Natural killer cell (primary cell): ENCODE data around the gene BCL2L13. TPM values are rescaled to one million over a fixed set of nuclear protein-coding genes. Genes with fewer than 3 reads are reported as not detected.

ENCODE experiments used
- ATAC-seq, 3 donors: fragments of 150-1000 bp in 2 of 3; fragments of 200-7000 bp in 1 of 3; cut with Tn5 transposase; 1 replicate in 1 of 3; 2 replicates in 2 of 3; pipeline ENCODE4 v1.10.0; 2021; ENCODE audit warnings: mild to moderate bottlenecking in 2 of 3, moderate library complexity in 2 of 3
- DNase-seq, 2 donors: peaks; one replicate each; pipeline versions ENCODE4 v3.0.0 to v3.0.0-alpha.2; 2013 to 2021; ENCODE audit warnings: mixed read lengths in 1 of 2
- H3K27ac ChIP-seq: one replicate; pipeline ENCODE4 v1.5.1; 2013; ENCODE audit warnings: mild to moderate bottlenecking, low read length
- H3K27me3 ChIP-seq: one replicate; pipeline ENCODE4 v1.6.1; 2013; ENCODE audit warnings: low read length; ENCODE audit not compliant: control insufficient read depth, insufficient read depth
- H3K36me3 ChIP-seq: one replicate; pipeline ENCODE4 v1.6.1; 2013; ENCODE audit warnings: low read length; ENCODE audit not compliant: control insufficient read depth, insufficient read depth
- H3K4me1 ChIP-seq: one replicate; pipeline ENCODE4 v1.6.1; 2013; ENCODE audit warnings: low read length; ENCODE audit not compliant: control insufficient read depth, insufficient read depth
- H3K4me3 ChIP-seq: one replicate; pipeline ENCODE4 v1.5.1; 2013; ENCODE audit warnings: low read length
- H3K9me3 ChIP-seq: one replicate; pipeline ENCODE4 v1.6.1; 2013; ENCODE audit warnings: low read length; ENCODE audit not compliant: control insufficient read depth, insufficient read depth
- H3K27ac Mint-ChIP-seq, 2 donors: one replicate each; pipeline ENCODE4 v1.8.0; 2022; ENCODE audit warnings: mild to moderate bottlenecking in 2 of 2, mixed read lengths in 2 of 2, moderate library complexity in 1 of 2
- H3K27me3 Mint-ChIP-seq, 2 donors: one replicate each; pipeline ENCODE4 v1.8.0; 2022; ENCODE audit warnings: low read depth in 2 of 2, mixed read lengths in 2 of 2
- H3K36me3 Mint-ChIP-seq: one replicate; pipeline ENCODE4 v1.8.0; 2022; ENCODE audit warnings: mixed read lengths
- H3K4me1 Mint-ChIP-seq, 2 donors: one replicate each; pipeline ENCODE4 v1.8.0; 2022; ENCODE audit warnings: mixed read lengths in 2 of 2
- H3K4me3 Mint-ChIP-seq: one replicate; pipeline ENCODE4 v1.8.0; 2022; ENCODE audit warnings: mild to moderate bottlenecking, moderate library complexity, mixed read lengths
- H3K9me3 Mint-ChIP-seq, 2 donors: one replicate each; pipeline ENCODE4 v1.8.0; 2022; ENCODE audit warnings: mixed read lengths in 2 of 2
- CTCF ChIP-seq: fragments of 200-600 bp; IDR thresholded peaks from one replicate; pipeline ENCODE4 v1.8.0; 2022; ENCODE audit warnings: antibody characterized with exemption
- WGBS: methylation state at CpG from one replicate; pipeline ENCODE4 v1.1.7; 2013; ENCODE audit warnings: missing lambda C conversion rate; ENCODE audit not compliant: insufficient coverage; 5-methylcytosine and 5-hydroxymethylcytosine counted together
- intact Hi-C: fragments of 100-400 bp; cut with micrococcal nuclease; formaldehyde crosslinking; loops from one replicate; pipeline ENCODE4 v1.14.2; 2022
- total RNA-seq, 4 donors: library from RNA; stranded (reverse); fragments of 120-200 nt in 1 of 4; gene quantifications; one replicate each; pipeline versions ENCODE4 v1.2.3 to v1.2.4, GENCODE V29; 2013 to 2022

BCL2L13 gene
- total RNA-seq, 3 donors from 2014 or later (not counting 1 experiment from before 2014, with no cell fraction given): 19.1 to 28.7 (median 23.3) TPM

- no peak overlapping the region for H3K4me3 ChIP-seq
- H3K27me3 ChIP-seq: no peaks in the 10 kb centered on the region
- Mint-ChIP-seq H3K27me3 (no peaks in the 10 kb centered on the region), H3K9me3 (no peaks in the 10 kb centered on the region), H3K27ac (peak overlapping the region in 1 of 2 donors; percentile 15), H3K4me3 (no peak overlapping the region), H3K36me3 (peaks cover 14% of the 10 kb centered on the region), H3K4me1 (peaks cover 0 to 4% of the 10 kb centered on the region in 2 donors)
- DNase-seq (no peak), ATAC-seq (no peak)
- no peak overlapping the region for H3K27ac ChIP-seq
- intact Hi-C loops: no loop called here
- peaks cover 52% of the 10 kb centered on the region for H3K36me3 ChIP-seq
- TF ChIP-seq CTCF: no peak
- H3K4me1 ChIP-seq: no peaks in the 10 kb centered on the region
- no peaks in the 10 kb centered on the region for H3K9me3 ChIP-seq
- WGBS: 93% methylated on average over 3 of the region's 3 CpGs
Observed at GRCh38 chr22:17601031-17601430, 37.5 kb upstream of the BCL2L13 start.

GRCh38 chr22:17603668-17604067 lies 34.9 kb upstream of the BCL2L13 start:
- no peak for TF ChIP-seq CTCF
- H3K27me3 Mint-ChIP-seq: no peaks in the 10 kb centered on the region
- no peak overlapping the region for H3K4me3 Mint-ChIP-seq
- Histone ChIP-seq H3K27me3 (no peaks in the 10 kb centered on the region), H3K4me3 (no peak overlapping the region), H3K27ac (no peak overlapping the region), H3K36me3 (peaks cover 44% of the 10 kb centered on the region), H3K9me3 (no peaks in the 10 kb centered on the region), H3K4me1 (no peaks in the 10 kb centered on the region)
- intact Hi-C loops: no loop called here
- no peak for DNase-seq
- WGBS: 95% methylated on average over 4 of the region's 4 CpGs
- H3K9me3 Mint-ChIP-seq: no peaks in the 10 kb centered on the region
- no peak overlapping the region for H3K27ac Mint-ChIP-seq
- H3K4me1 Mint-ChIP-seq: no peaks in the 10 kb centered on the region
- ATAC-seq: no peak
- H3K36me3 Mint-ChIP-seq: peaks cover 6% of the 10 kb centered on the region

GRCh38 chr22:17606496-17606895 lies 32.1 kb upstream of the BCL2L13 start:
- Histone ChIP-seq H3K27me3 (no peaks in the 10 kb centered on the region), H3K36me3 (peaks cover 40% of the 10 kb centered on the region), H3K9me3 (no peaks in the 10 kb centered on the region), H3K4me1 (no peaks in the 10 kb centered on the region), H3K4me3 (no peak overlapping the region), H3K27ac (no peak overlapping the region)
- WGBS: 85% methylated on average over 5 of the region's 5 CpGs
- peaks cover 0 to 6% of the 10 kb centered on the region in 2 donors for H3K4me1 Mint-ChIP-seq
- intact Hi-C loops: no loop called here
- no peaks in the 10 kb centered on the region for H3K27me3 Mint-ChIP-seq
- no peaks in the 10 kb centered on the region for H3K9me3 Mint-ChIP-seq
- ATAC-seq (no peak), DNase-seq (no peak)
- no peak overlapping the region for H3K4me3 Mint-ChIP-seq
- H3K36me3 Mint-ChIP-seq: no peaks in the 10 kb centered on the region
- H3K27ac Mint-ChIP-seq: no peak overlapping the region
- no peak for TF ChIP-seq CTCF

GRCh38 chr22:17607891-17608521 lies 30.6 kb upstream of the BCL2L13 start:
- DNase-seq: no peak
- Mint-ChIP-seq H3K27me3 (no peaks in the 10 kb centered on the region), H3K4me3 (no peak overlapping the region), H3K27ac (no peak overlapping the region), H3K4me1 (peaks cover 0 to 12% of the 10 kb centered on the region in 2 donors), H3K9me3 (no peaks in the 10 kb centered on the region), H3K36me3 (no peaks in the 10 kb centered on the region)
- Histone ChIP-seq H3K4me3 (no peak overlapping the region), H3K27me3 (no peaks in the 10 kb centered on the region), H3K9me3 (no peaks in the 10 kb centered on the region), H3K27ac (no peak overlapping the region), H3K4me1 (no peaks in the 10 kb centered on the region), H3K36me3 (peaks cover 55% of the 10 kb centered on the region)
- ATAC-seq: no peak
- WGBS: 90% methylated on average over 3 of the region's 4 CpGs
- TF ChIP-seq CTCF: no peak
- intact Hi-C loops: no loop called here
